Sigmoid colon (tissue), 7 donors: ENCODE results near the gene YEATS4. TPM values are rescaled to one million over a fixed set of nuclear protein-coding genes. Genes with fewer than 3 reads are reported as not detected.

Source experiments
- DNase-seq: peaks from one replicate; pipeline ENCODE4 v3.0.0-alpha.2; 2019
- H3K27ac ChIP-seq, 4 donors: fragments of 200-600 bp; sonication (generic); one replicate each; pipeline ENCODE4 v1.5.1; 2016 to 2019; ENCODE audit warnings: mild to moderate bottlenecking in 1 of 4
- H3K27me3 ChIP-seq, 3 donors: fragments of 200-600 bp; sonication (generic); one replicate each; pipeline ENCODE4 v1.5.1; 2019; ENCODE audit warnings: mild to moderate bottlenecking in 1 of 3
- H3K36me3 ChIP-seq, 4 donors: fragments of 200-600 bp; sonication (generic); one replicate each; pipeline ENCODE4 v1.5.1; 2016 to 2019
- H3K4me1 ChIP-seq, 4 donors: fragments of 200-600 bp; sonication (generic); one replicate each; pipeline ENCODE4 v1.5.1; 2017 to 2019
- H3K4me3 ChIP-seq, 4 donors: fragments of 200-600 bp; sonication (generic); one replicate each; pipeline ENCODE4 v1.5.1; 2017 to 2019; ENCODE audit warnings: mild to moderate bottlenecking in 2 of 4, moderate library complexity in 1 of 4
- H3K9me3 ChIP-seq, 4 donors: fragments of 200-600 bp in 3 of 4; sonication (generic) in 3 of 4; one replicate each; pipeline versions ENCODE4 v1.5.1 to v1.6.1; 2013 to 2019
- EP300 ChIP-seq, 4 donors: sonication (generic); formaldehyde crosslinking; IDR thresholded peaks; one replicate each; pipeline ENCODE4 v1.6.1; 2017; ENCODE audit warnings: antibody characterized with exemption in 4 of 4
- POLR2A ChIP-seq, 2 donors: fragments of 450-650 bp; IDR thresholded peaks; one replicate each; pipeline ENCODE4 v1.6.1; 2016; ENCODE audit warnings: antibody characterized with exemption in 2 of 2, mild to moderate bottlenecking in 2 of 2, moderate library complexity in 2 of 2
- POLR2AphosphoS5 ChIP-seq, 4 donors: sonication (generic); formaldehyde crosslinking; IDR thresholded peaks; one replicate each; pipeline ENCODE4 v1.6.1; 2017; ENCODE audit warnings: antibody characterized with exemption in 4 of 4
- WGBS, 2 donors: extraction: QIAGEN DNeasy Blood & Tissue Kit; methylation state at CpG; one replicate each; pipeline ENCODE4 v1.1.7; 2013; 5-methylcytosine and 5-hydroxymethylcytosine counted together
- intact Hi-C: fragments of 100-400 bp; cut with DNase I; formaldehyde crosslinking; loops from one replicate; pipeline ENCODE4 v1.15.1; 2023
- polyA plus RNA-seq, 3 donors: library from polyadenylated mRNA; stranded (reverse); fragments of 200-250 nt; gene quantifications; one replicate each; pipeline ENCODE4 v1.2.3, GENCODE V29; 2013
- total RNA-seq, 4 donors: library from RNA; depleted of rRNA; stranded (reverse); fragments of >200 nt; gene quantifications; one replicate each; pipeline ENCODE4 v1.1.0, GENCODE V29; 2016
- TF ChIP-seq, protein P1 (sequence below), 4 experiments: fragments of 450-650 bp in 3 of 4; fragments of 200-600 bp in 1 of 4; IDR thresholded peaks; one replicate each; pipeline ENCODE4 v1.5.1; 2016 to 2019; ENCODE audit warnings: antibody characterized with exemption in 4 of 4, mild to moderate bottlenecking in 3 of 4, moderate library complexity in 2 of 4
- donor health status: healthy with polysubstance abuse.
- donor health status: Bipolar disorder and iron deficiency.
- donor health status: healthy.

Gene YEATS4
- total and polyA plus RNA-seq, 7 donors = 13.3 to 61.2 (median 19.8) TPM

DNA sequence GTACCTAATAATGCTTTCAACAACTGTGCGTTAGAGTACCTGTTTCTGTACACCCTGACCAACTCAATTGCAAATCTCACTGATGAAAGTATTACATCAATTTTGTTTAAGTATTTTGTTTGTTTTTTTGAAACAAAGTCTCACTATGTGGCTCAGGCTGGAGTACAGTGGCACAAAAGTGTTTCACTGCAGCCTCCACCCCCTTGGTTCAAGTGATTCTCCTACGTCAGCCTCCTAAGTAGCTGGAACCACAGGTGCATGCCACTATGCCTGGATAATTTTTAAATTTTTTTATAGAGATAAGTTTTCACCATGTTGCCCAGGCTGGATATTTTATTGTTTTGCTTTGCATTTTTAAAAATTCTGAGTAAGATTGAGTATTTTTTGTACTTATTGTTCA lies 46.7 kb downstream of the YEATS4 start:
- Histone ChIP-seq H3K36me3 (no peaks in the 10 kb centered on the region), H3K9me3 (no peaks in the 10 kb centered on the region), H3K4me1 (peaks cover 0 to 6% (median 0%) of the 10 kb centered on the region in 4 donors), H3K27ac (no peak overlapping the region), H3K27me3 (no peaks in the 10 kb centered on the region), H3K4me3 (no peak overlapping the region)
- DNase-seq = no peak
- intact Hi-C loops = no loop called here
- no peak for TF ChIP-seq POLR2AphosphoS5 (IDR thresholded peaks at IDR 0.05)
- TF ChIP-seq POLR2A (IDR thresholded peaks at IDR 0.05) = no peak
- TF ChIP-seq, protein P1, sequence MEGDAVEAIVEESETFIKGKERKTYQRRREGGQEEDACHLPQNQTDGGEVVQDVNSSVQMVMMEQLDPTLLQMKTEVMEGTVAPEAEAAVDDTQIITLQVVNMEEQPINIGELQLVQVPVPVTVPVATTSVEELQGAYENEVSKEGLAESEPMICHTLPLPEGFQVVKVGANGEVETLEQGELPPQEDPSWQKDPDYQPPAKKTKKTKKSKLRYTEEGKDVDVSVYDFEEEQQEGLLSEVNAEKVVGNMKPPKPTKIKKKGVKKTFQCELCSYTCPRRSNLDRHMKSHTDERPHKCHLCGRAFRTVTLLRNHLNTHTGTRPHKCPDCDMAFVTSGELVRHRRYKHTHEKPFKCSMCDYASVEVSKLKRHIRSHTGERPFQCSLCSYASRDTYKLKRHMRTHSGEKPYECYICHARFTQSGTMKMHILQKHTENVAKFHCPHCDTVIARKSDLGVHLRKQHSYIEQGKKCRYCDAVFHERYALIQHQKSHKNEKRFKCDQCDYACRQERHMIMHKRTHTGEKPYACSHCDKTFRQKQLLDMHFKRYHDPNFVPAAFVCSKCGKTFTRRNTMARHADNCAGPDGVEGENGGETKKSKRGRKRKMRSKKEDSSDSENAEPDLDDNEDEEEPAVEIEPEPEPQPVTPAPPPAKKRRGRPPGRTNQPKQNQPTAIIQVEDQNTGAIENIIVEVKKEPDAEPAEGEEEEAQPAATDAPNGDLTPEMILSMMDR (IDR thresholded peaks at IDR 0.05) = no peak
- TF ChIP-seq EP300 (IDR thresholded peaks at IDR 0.05) = no peak
- 96 to 98% methylated on average over 2 of the region's 2 CpGs for WGBS, 2 donors

DNA sequence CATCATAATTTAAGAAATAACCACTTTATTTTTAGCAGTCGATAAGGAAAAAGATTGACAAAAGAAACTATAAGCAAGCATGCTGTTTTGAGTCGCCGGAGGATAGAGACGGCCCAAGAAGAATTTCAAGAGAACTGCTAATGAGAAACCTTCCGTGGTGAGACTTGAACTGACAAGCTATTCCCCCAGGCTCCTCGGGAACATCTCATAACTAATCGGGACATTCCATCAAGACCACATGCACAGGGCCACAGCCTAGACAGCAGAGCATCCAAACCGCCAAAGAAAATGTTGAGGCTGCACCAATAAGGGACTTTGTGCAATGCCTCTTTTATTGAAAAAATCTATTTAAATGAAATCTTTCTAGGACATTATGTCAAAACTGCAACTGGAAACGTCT lies 51.0 kb downstream of the YEATS4 start:
- Histone ChIP-seq H3K27me3 (no peaks in the 10 kb centered on the region), H3K4me1 (peaks cover 0 to 2% (median 0%) of the 10 kb centered on the region in 4 donors), H3K36me3 (no peaks in the 10 kb centered on the region), H3K27ac (no peak overlapping the region), H3K4me3 (no peak overlapping the region), H3K9me3 (no peaks in the 10 kb centered on the region)
- no peak for DNase-seq
- TF ChIP-seq, protein P1 (IDR thresholded peaks at IDR 0.05) = no peak
- no peak for TF ChIP-seq POLR2AphosphoS5 (IDR thresholded peaks at IDR 0.05)
- no peak for TF ChIP-seq EP300 (IDR thresholded peaks at IDR 0.05)
- no peak for TF ChIP-seq POLR2A (IDR thresholded peaks at IDR 0.05)
- 91 to 92% methylated on average over 9 of the region's 9 CpGs for WGBS, 2 donors
- intact Hi-C loops = no loop called here

DNA sequence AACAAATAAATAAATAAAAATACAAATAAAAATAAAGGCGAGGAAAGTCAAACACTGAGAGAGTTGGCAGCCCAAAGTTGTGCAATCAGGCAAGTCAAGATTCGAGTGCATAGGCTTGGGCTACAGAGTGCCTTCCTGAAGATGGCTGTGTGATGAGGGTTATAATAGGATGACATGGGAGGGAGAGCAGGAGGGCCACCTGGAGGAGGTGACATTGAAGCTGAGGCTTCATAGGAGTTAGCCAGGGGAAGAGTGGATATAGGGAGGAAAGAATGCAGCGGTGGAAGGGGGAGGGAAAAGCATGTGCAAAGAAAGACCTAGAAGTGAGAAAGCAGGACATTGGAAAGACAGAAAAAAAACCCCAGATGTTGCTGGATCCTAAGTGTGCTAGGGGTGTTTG lies 53.1 kb downstream of the YEATS4 start:
- no peaks in the 10 kb centered on the region for H3K27me3 ChIP-seq
- intact Hi-C loops = no loop called here
- H3K36me3 ChIP-seq = no peaks in the 10 kb centered on the region
- no peak for DNase-seq
- WGBS, 2 donors = 84 to 95% methylated on average over 3 of the region's 3 CpGs
- no peak overlapping the region for H3K27ac ChIP-seq
- peaks cover 0 to 10% (median 6%) of the 10 kb centered on the region in 4 donors for H3K4me1 ChIP-seq
- H3K4me3 ChIP-seq = no peak overlapping the region
- no peaks in the 10 kb centered on the region for H3K9me3 ChIP-seq
- no peak for TF ChIP-seq POLR2AphosphoS5 (IDR thresholded peaks at IDR 0.05)
- no peak for TF ChIP-seq POLR2A (IDR thresholded peaks at IDR 0.05)
- TF ChIP-seq, protein P1 (IDR thresholded peaks at IDR 0.05) = no peak
- no peak for TF ChIP-seq EP300 (IDR thresholded peaks at IDR 0.05)

DNA sequence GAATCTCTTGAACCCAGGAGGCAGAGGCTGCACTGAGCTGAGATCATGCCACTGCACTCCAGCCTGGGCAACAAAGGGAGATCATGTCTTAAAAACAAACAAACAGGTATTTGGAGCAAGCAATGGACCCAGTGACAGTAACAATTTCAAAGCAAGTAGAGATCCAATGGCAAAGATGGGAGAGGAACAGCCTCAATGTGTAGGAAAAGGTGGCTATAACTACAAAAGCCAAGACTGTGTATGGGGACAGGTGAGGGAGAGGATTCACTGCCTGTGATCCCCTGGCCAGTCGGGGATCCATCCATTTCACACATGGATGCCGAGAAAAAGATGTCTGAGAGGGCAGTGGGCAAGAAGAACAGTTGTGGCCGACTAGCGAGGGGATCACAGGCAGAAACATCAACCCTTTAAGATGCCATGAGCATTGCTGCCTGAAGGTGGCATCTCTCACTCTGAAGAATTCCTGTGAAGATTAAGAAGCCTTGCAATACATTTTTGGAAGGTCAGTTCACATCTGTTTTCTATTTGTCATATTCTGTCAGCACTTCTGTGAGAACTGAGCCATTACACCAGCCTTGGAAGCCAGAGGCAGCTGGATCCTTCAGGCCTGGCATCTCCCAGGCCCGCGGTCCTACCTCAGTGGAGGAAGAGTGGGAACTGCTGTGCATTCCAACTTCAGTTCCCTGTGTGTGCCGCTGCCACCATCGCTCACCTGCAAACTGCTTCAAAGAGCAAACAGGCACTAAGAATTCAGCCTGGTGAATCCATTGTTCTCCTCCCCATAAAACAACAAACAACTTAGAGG lies 56.1 kb downstream of the YEATS4 start:
- Histone ChIP-seq H3K27ac (peak overlapping the region in 2 of 4 donors; percentile 20 to 34), H3K36me3 (no peaks in the 10 kb centered on the region), H3K4me3 (no peak overlapping the region), H3K9me3 (no peaks in the 10 kb centered on the region), H3K4me1 (peaks cover 0 to 10% (median 6%) of the 10 kb centered on the region in 4 donors), H3K27me3 (no peaks in the 10 kb centered on the region)
- intact Hi-C loops = loop anchor here (2.0 kb wide), 1 partner anchor 155 kb away; no protein-coding TSS in a partner anchor
- TF ChIP-seq EP300 (IDR thresholded peaks at IDR 0.05) = no peak
- TF ChIP-seq POLR2AphosphoS5 (IDR thresholded peaks at IDR 0.05) = peak in 2 of 4 donors; percentile 26 to 46
- TF ChIP-seq, protein P1 (IDR thresholded peaks at IDR 0.05) = peak; percentile 65 to 84 (median 74)
- DNase-seq = peak; percentile 70
- 47 to 61% methylated on average over 8 of the region's 8 CpGs for WGBS, 2 donors
